ENCODE data around the gene SMYD3. TPM values are rescaled to one million over a fixed set of nuclear protein-coding genes. Genes with fewer than 3 reads are reported as not detected.

The SMYD3 gene
- total and polyA plus RNA-seq, 9 of the 15 experiments (the other 6 are each of a cell fraction or from before 2014, with no cell fraction given): 128 to 440 (median 197) TPM

DNA sequence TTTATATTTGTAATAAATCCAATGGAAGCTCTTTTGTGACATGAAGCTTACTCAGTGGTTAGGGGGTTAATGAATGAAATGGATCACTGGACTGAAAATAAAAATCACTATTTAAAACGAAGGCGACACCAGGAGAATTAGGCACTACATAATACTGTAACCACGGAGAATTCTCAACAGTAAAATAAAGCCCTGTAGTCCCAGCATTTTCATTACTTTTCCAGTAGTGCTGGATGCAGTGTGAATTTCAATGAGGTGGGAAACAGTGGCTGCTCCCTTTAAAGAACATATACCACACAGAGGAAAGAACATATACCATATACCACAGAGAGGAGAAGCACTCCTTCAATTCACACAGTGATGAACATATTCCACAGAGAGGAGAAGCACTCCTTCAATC, 275.0 kb downstream of the SMYD3 start (continued):
- no peak for TF ChIP-seq ZNF518B (CRISPR knock-in tag; IDR thresholded peaks at IDR 0.05)
- TF ChIP-seq, protein P1, sequence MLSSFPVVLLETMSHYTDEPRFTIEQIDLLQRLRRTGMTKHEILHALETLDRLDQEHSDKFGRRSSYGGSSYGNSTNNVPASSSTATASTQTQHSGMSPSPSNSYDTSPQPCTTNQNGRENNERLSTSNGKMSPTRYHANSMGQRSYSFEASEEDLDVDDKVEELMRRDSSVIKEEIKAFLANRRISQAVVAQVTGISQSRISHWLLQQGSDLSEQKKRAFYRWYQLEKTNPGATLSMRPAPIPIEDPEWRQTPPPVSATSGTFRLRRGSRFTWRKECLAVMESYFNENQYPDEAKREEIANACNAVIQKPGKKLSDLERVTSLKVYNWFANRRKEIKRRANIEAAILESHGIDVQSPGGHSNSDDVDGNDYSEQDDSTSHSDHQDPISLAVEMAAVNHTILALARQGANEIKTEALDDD (IDR thresholded peaks at IDR 0.05): no peak
- no peak for TF ChIP-seq ZNF785 (CRISPR knock-in tag; IDR thresholded peaks at IDR 0.05)

GRCh38 chr1:246226041-246226440, 281.0 kb downstream of the SMYD3 start:
- no peaks in the 10 kb centered on the region for H4K20me1 ChIP-seq (replicated peaks; ENCODE audit: control insufficient read depth, insufficient read depth, low read length)

More at GRCh38 chr1:246226041-246226440, 281.0 kb downstream of the SMYD3 start:
- peaks cover 4% of the 10 kb centered on the region; the same call in 1 of the 2 replicates for H3K9me3 ChIP-seq (replicated peaks; ENCODE audit: control insufficient read depth, insufficient read depth, low read depth, low read length)
- no peak overlapping the region for H3K27ac ChIP-seq (ENCODE audit: extremely low read depth, low read depth, low read length)
- no peak for DNase-seq (ENCODE audit: extremely low read depth in 1 of 4, low spot score in 3 of 4)
- ATAC-seq: no peak
- H3K4me2 ChIP-seq (ENCODE audit: insufficient read depth, low read length): no peak overlapping the region
- no peaks in the 10 kb centered on the region for H3K27me3 ChIP-seq (ENCODE audit: control insufficient read depth in 2 of 2, insufficient read depth in 2 of 2, low read length in 2 of 2)
- no peak overlapping the region for H2AFZ ChIP-seq (ENCODE audit: low read depth, low read length)
- POLR2A ChIA-PET: interaction anchor here (1.2 kb wide), 1 partner anchor 11 kb away, joined by 3 read pairs; no protein-coding TSS in a partner anchor
- peaks cover 0 to 8% of the 10 kb centered on the region in 2 experiments; a peak in 1 of 5 replicates for H3K4me1 ChIP-seq (replicated peaks in 1 of 2; ENCODE audit: control insufficient read depth in 2 of 2, insufficient read depth in 2 of 2, low read length in 2 of 2)
- H3K79me2 ChIP-seq (ENCODE audit: control insufficient read depth, insufficient read depth, low read length): no peaks in the 10 kb centered on the region
- no peak overlapping the region for H3K4me3 ChIP-seq
- no TSS peak for BruUV-seq (replicated peaks)
- in situ Hi-C loops (cut with MboI): no loop called here
- no peak overlapping the region for H3K9ac ChIP-seq (ENCODE audit: insufficient read depth in 1 of 2, low read depth in 2 of 2, low read length in 2 of 2)
- H3K9me1 ChIP-seq (ENCODE audit: control insufficient read depth, insufficient read depth, low read length): no peaks in the 10 kb centered on the region
- CTCF ChIA-PET (ENCODE audit: low intra/inter-chr PET ratio): no interaction called here
- FAIRE-seq: no peak
- TF ChIP-seq CEBPB (tag; IDR thresholded peaks at IDR 0.05) (0 out of 2 replicates have a peak, but pooled peaks have one; percentile 18), SRF (CRISPR knock-in tag; IDR thresholded peaks at IDR 0.05) (no peak)
- 41% methylated on average over 2 of the region's 2 CpGs for WGBS (ENCODE audit: insufficient coverage, low coverage, missing lambda C conversion rate)
- intact Hi-C loops (cut with micrococcal nuclease): loop anchor here (5.0 kb wide), 1 partner anchor 214 kb away; no protein-coding TSS in a partner anchor
- H3K36me3 ChIP-seq (ENCODE audit: control insufficient read depth, insufficient read depth, low read length): no peaks in the 10 kb centered on the region

All from K562 (cell line).